Erythroblast (primary cell): ENCODE data around the gene FARP2.

Source experiments
- GATA1 ChIP-seq: IDR thresholded peaks from 2 replicates; pipeline ENCODE4 v1.6.1; 2011; ENCODE audit warnings: low read depth, mild to moderate bottlenecking, control low read depth, low read length, moderate library complexity
- POLR2A ChIP-seq: IDR thresholded peaks from 2 replicates; pipeline ENCODE4 v1.6.1; 2011; ENCODE audit warnings: mild to moderate bottlenecking, low read length

DNA sequence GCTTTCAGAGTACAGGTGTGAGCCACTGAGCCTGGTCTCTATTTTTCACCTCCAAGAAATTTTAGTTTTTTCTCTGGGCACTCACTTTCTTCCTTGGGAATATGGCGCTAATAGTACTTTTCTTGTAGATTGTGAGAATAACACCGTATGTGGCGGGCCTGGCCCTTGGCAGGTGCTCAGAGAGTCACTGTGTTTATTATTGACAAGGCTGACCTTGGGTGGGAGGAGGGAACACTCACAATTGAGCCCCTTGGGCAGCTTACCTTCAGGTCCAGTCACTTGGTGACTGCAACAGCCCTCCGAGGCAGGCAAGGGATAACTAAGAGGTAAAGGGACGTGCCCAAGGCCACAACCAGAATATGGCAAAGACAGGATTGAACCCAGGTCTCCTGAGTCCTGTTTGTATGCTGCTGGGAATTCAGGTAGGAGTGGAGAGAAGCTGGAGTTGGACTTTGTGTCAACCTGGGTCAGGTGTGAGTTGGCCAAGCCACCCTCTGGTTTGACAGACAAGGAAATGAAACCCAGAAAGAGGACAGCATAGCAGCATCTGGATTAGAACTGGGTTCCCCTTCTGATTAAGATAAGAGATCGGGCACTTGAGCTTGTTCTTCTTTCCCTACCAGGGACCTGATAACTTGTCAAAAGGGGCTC is 155.1 kb downstream of the FARP2 start:
- TF ChIP-seq POLR2A (no peak), GATA1 (no peak)
